ENCODE data around the gene BCL3.

DNA sequence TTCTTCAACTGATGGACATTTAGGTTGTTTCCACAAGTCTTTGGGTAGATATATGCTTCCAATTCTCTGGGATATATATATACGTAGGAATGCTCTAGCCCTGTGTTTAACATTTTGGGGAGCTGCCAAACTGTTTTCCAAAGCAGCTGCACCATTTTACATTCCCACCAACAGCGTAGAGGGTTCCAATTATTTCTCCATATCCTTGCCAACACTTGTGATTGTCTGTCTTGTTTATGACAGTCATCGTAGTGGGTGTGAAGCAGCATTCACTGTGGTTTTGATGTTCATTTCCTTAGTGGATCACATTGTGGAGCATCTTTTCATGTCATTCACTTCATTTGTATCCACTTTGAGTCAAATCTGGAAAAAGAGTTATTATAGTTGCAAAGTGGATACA lies 24.5 kb downstream of the BCL3 start:
- TF ChIP-seq POLR2AphosphoS5 (IDR thresholded peaks at IDR 0.05), result no peak
- TF ChIP-seq, protein P1, sequence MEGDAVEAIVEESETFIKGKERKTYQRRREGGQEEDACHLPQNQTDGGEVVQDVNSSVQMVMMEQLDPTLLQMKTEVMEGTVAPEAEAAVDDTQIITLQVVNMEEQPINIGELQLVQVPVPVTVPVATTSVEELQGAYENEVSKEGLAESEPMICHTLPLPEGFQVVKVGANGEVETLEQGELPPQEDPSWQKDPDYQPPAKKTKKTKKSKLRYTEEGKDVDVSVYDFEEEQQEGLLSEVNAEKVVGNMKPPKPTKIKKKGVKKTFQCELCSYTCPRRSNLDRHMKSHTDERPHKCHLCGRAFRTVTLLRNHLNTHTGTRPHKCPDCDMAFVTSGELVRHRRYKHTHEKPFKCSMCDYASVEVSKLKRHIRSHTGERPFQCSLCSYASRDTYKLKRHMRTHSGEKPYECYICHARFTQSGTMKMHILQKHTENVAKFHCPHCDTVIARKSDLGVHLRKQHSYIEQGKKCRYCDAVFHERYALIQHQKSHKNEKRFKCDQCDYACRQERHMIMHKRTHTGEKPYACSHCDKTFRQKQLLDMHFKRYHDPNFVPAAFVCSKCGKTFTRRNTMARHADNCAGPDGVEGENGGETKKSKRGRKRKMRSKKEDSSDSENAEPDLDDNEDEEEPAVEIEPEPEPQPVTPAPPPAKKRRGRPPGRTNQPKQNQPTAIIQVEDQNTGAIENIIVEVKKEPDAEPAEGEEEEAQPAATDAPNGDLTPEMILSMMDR (IDR thresholded peaks at IDR 0.05), result no peak
